OCI-LY1 (cell line): Measurements from ENCODE around the gene CIAO3.

Experiments used
- EZH2 ChIP-seq: fragments of 200-600 bp; sonication (generic), shearing (Covaris generic); IDR thresholded peaks from 2 replicates; pipeline ENCODE4 v1.8.0; 2017; ENCODE audit warnings: borderline replicate concordance, mixed run types, mild to moderate bottlenecking, antibody characterized with exemption, low read length, moderate library complexity, mixed read lengths
- TF ChIP-seq, protein P1 (sequence below): fragments of 200-600 bp; sonication (generic), shearing (Covaris generic); IDR thresholded peaks from 2 replicates; pipeline ENCODE4 v1.5.1; 2017; ENCODE audit warnings: mild to moderate bottlenecking, antibody characterized with exemption, low read length, moderate library complexity, mixed read lengths

DNA sequence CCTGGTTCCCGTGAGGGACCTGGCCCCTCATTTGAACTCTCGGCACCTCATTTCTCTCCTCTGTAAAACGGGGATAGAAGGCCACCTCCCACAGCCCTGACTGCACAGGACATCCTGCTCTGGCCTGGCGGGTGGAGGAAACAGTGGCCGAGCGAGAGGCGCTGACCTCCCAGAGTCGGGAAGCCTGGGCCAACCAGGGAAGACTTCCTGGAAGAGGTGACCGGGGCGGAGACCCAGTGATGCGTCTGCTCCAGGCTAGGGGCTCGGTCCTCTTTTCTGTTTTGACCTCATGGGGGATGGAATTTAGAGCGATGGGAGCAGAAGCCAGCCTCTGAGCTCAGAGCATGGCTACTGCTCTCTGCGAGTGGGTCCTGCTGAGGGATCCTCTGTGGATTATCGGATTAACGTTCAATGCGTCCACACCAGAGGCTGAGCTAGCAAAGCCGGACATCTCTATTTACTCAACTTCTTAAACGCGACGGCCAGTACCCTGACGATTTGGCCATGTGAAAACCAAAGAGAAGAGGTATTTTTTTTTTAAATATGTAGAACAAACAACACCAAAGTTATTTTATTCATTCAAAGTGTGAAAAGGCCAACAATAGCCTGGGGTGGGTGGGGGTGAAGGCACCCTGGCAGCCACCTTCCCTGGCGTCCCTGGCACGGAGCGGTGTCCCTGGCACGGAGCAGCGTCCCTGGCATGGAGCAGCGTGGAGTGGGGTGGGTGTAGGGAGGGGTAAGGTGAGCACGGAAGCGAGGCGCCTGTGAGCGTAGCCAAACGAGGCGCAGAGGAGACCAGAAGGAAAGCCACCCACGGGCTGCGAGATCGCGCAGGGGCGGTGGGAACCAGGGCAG is 10.6 kb upstream of the CIAO3 start:
- TF ChIP-seq, protein P1, sequence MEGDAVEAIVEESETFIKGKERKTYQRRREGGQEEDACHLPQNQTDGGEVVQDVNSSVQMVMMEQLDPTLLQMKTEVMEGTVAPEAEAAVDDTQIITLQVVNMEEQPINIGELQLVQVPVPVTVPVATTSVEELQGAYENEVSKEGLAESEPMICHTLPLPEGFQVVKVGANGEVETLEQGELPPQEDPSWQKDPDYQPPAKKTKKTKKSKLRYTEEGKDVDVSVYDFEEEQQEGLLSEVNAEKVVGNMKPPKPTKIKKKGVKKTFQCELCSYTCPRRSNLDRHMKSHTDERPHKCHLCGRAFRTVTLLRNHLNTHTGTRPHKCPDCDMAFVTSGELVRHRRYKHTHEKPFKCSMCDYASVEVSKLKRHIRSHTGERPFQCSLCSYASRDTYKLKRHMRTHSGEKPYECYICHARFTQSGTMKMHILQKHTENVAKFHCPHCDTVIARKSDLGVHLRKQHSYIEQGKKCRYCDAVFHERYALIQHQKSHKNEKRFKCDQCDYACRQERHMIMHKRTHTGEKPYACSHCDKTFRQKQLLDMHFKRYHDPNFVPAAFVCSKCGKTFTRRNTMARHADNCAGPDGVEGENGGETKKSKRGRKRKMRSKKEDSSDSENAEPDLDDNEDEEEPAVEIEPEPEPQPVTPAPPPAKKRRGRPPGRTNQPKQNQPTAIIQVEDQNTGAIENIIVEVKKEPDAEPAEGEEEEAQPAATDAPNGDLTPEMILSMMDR = no peak
- TF ChIP-seq EZH2 = no peak
